Activated naive CD8-positive, alpha-beta T cell treated with anti-CD3 and anti-CD28 coated beads, Interleukin-2, amount 10 ng/mL, durations not matched to agents 7 days and 5 days (primary cell): ENCODE results near the gene RPS10. TPM values are rescaled to one million over a fixed set of nuclear protein-coding genes. Genes with fewer than 3 reads are reported as not detected.
"Not testable (repeated sequence)": the region's sequence is repeated elsewhere in the genome, so short reads cannot be mapped to it uniquely, and the experiment has no call there.

Experiments used
- ATAC-seq: fragments of 150-1000 bp; cut with Tn5 transposase; one replicate; pipeline ENCODE4 v1.10.0; 2021; ENCODE audit warnings: low read depth, moderate library complexity
- POLR2A ChIA-PET: fragments of 350-600 bp; sonication (Branson Sonifier 250); formaldehyde crosslinking; loops from one replicate; lab custom pipeline; 2021; ENCODE audit warnings: antibody characterized with exemption; lab: Charles Lee
- DNase-seq: peaks from one replicate; pipeline ENCODE4 v3.0.0; 2021
- H3K27ac Mint-ChIP-seq: one replicate; pipeline ENCODE4 v1.8.0; 2022; ENCODE audit warnings: mild to moderate bottlenecking, mixed read lengths
- H3K27me3 Mint-ChIP-seq: one replicate; pipeline ENCODE4 v1.8.0; 2022; ENCODE audit warnings: mild to moderate bottlenecking, moderate library complexity, mixed read lengths
- H3K36me3 Mint-ChIP-seq: one replicate; pipeline ENCODE4 v1.8.0; 2021; ENCODE audit warnings: mild to moderate bottlenecking, mixed read lengths
- H3K4me1 Mint-ChIP-seq: one replicate; pipeline ENCODE4 v1.8.0; 2021; ENCODE audit warnings: mixed read lengths
- H3K4me3 Mint-ChIP-seq: one replicate; pipeline ENCODE4 v1.8.0; 2022; ENCODE audit warnings: mild to moderate bottlenecking, moderate library complexity, mixed read lengths
- H3K9me3 Mint-ChIP-seq: one replicate; pipeline ENCODE4 v1.8.0; 2021; ENCODE audit warnings: mixed read lengths
- total RNA-seq, 2 experiments: library from RNA; stranded (reverse); gene quantifications; one replicate each; pipeline ENCODE4 v1.2.3, GENCODE V29; 2021

Gene RPS10
- total RNA-seq, 2 experiments from 2014 or later: 1,507 to 1,529 TPM

GRCh38 chr6:34437644-34437970 lies 11.7 kb upstream of the RPS10 start:
- H3K27me3 Mint-ChIP-seq: no peaks in the 10 kb centered on the region
- POLR2A ChIA-PET: no interaction called here
- peaks cover 2% of the 10 kb centered on the region for H3K9me3 Mint-ChIP-seq
- no peak overlapping the region for H3K27ac Mint-ChIP-seq
- no peak for ATAC-seq
- H3K4me1 Mint-ChIP-seq: peaks cover 2% of the 10 kb centered on the region
- no peak for DNase-seq
- H3K36me3 Mint-ChIP-seq: no peaks in the 10 kb centered on the region
- no peak overlapping the region for H3K4me3 Mint-ChIP-seq

- Mint-ChIP-seq H3K4me3 (no peak overlapping the region), H3K36me3 (no peaks in the 10 kb centered on the region), H3K27ac (no peak overlapping the region), H3K27me3 (no peaks in the 10 kb centered on the region), H3K4me1 (peaks cover 2% of the 10 kb centered on the region), H3K9me3 (peaks cover 2% of the 10 kb centered on the region)
- DNase-seq (no peak), ATAC-seq (no peak)
- POLR2A ChIA-PET: no interaction called here
These were observed 11.2 kb upstream of the RPS10 start for GRCh38 chr6:34436803-34437643.

- Mint-ChIP-seq H3K36me3 (no peaks in the 10 kb centered on the region), H3K4me1 (no peaks in the 10 kb centered on the region), H3K27me3 (no peaks in the 10 kb centered on the region), H3K9me3 (peaks cover 2% of the 10 kb centered on the region), H3K27ac (no peak overlapping the region), H3K4me3 (no peak overlapping the region)
- POLR2A ChIA-PET: no interaction called here
- ATAC-seq (no peak), DNase-seq (no peak)
These were observed 10.0 kb upstream of the RPS10 start for GRCh38 chr6:34435916-34436315.

GRCh38 chr6:34425132-34425497 lies 754 bp downstream of the RPS10 start:
- DNase-seq: peak; percentile 34
- peak overlapping the region; percentile 97 for H3K4me3 Mint-ChIP-seq

GRCh38 chr6:34424200-34425131 lies 1.4 kb downstream of the RPS10 start:
- DNase-seq (no peak), ATAC-seq (no peak)
- H3K27me3 Mint-ChIP-seq: peaks cover 6% of the 10 kb centered on the region
- peaks cover 28% of the 10 kb centered on the region for H3K36me3 Mint-ChIP-seq
- H3K9me3 Mint-ChIP-seq: no peaks in the 10 kb centered on the region
- peak overlapping the region; percentile 97 for H3K4me3 Mint-ChIP-seq
- H3K4me1 Mint-ChIP-seq: peaks cover 27% of the 10 kb centered on the region
- POLR2A ChIA-PET: interaction anchor here (0.7 to 1.9 kb wide), 7 partner anchors 10 to 367 kb away, joined by 3 to 10 read pairs (median 3); partner anchors contain the start of genes BLTP3A, HMGA1 and NUDT3
- H3K27ac Mint-ChIP-seq: peak overlapping the region; percentile 99

More at GRCh38 chr6:34425132-34425497, 754 bp downstream of the RPS10 start:
- peak; percentile 2 for ATAC-seq
- Mint-ChIP-seq H3K27ac (peak overlapping the region; percentile 99), H3K27me3 (peaks cover 6% of the 10 kb centered on the region), H3K4me1 (peaks cover 27% of the 10 kb centered on the region), H3K9me3 (no peaks in the 10 kb centered on the region), H3K36me3 (peaks cover 25% of the 10 kb centered on the region)
- POLR2A ChIA-PET: interaction anchor here (0.7 to 1.9 kb wide), 8 partner anchors 10 to 367 kb away, joined by 3 to 10 read pairs (median 3); partner anchors contain the start of genes BLTP3A, HMGA1 and NUDT3

- H3K4me1 Mint-ChIP-seq: peaks cover 30% of the 10 kb centered on the region
- no peak overlapping the region for H3K27ac Mint-ChIP-seq
- H3K9me3 Mint-ChIP-seq: no peaks in the 10 kb centered on the region
- DNase-seq (no peak), ATAC-seq (no peak)
- POLR2A ChIA-PET: interaction anchor here (0.7 to 1.3 kb wide), 2 partner anchors 132 to 187 kb away, joined by 3 to 6 read pairs; partner anchors contain the start of gene HMGA1
- peaks cover 33% of the 10 kb centered on the region for H3K36me3 Mint-ChIP-seq
- H3K4me3 Mint-ChIP-seq: no peak overlapping the region
- no peaks in the 10 kb centered on the region for H3K27me3 Mint-ChIP-seq
These were observed 2.6 kb downstream of the RPS10 start for GRCh38 chr6:34423254-34423653.

- Mint-ChIP-seq H3K36me3 (peaks cover 31% of the 10 kb centered on the region), H3K27ac (no peak overlapping the region), H3K9me3 (no peaks in the 10 kb centered on the region), H3K27me3 (no peaks in the 10 kb centered on the region), H3K4me1 (peaks cover 17% of the 10 kb centered on the region), H3K4me3 (no peak overlapping the region)
- POLR2A ChIA-PET: no interaction called here
- DNase-seq: no peak
- ATAC-seq: no peak
These were observed 7.5 kb downstream of the RPS10 start for GRCh38 chr6:34418367-34418766.

- Mint-ChIP-seq H3K4me1 (peaks cover 15% of the 10 kb centered on the region), H3K9me3 (no peaks in the 10 kb centered on the region), H3K27ac (no peak overlapping the region), H3K36me3 (peaks cover 29% of the 10 kb centered on the region), H3K4me3 (no peak overlapping the region), H3K27me3 (no peaks in the 10 kb centered on the region)
- no peak for DNase-seq
- POLR2A ChIA-PET: interaction anchor here (0.6 to 3.4 kb wide), 4 partner anchors 52 to 167 kb away, joined by 4 to 34 read pairs (median 4); partner anchors contain the start of gene SMIM29
- no peak for ATAC-seq
These were observed 8.9 kb downstream of the RPS10 start for GRCh38 chr6:34416877-34417371.

- H3K27me3 Mint-ChIP-seq: no peaks in the 10 kb centered on the region
- ATAC-seq: peak; percentile 75
- POLR2A ChIA-PET: interaction anchor here (0.5 to 3.4 kb wide), 10 partner anchors 10 to 921 kb away, joined by 3 to 34 read pairs (median 4); partner anchors contain the start of genes HMGA1, NUDT3, RPS10 and SMIM29
- H3K9me3 Mint-ChIP-seq: no peaks in the 10 kb centered on the region
- H3K27ac Mint-ChIP-seq: peak overlapping the region; percentile 38
- H3K4me3 Mint-ChIP-seq: no peak overlapping the region
- peaks cover 27% of the 10 kb centered on the region for H3K36me3 Mint-ChIP-seq
- DNase-seq: no peak
- H3K4me1 Mint-ChIP-seq: peaks cover 6% of the 10 kb centered on the region
These were observed 10.6 kb downstream of the RPS10 start for GRCh38 chr6:34414999-34415858.

- Mint-ChIP-seq H3K36me3 (peaks cover 19% of the 10 kb centered on the region), H3K27me3 (no peaks in the 10 kb centered on the region), H3K4me1 (peaks cover 3% of the 10 kb centered on the region), H3K4me3 (no peak overlapping the region), H3K27ac (no peak overlapping the region), H3K9me3 (no peaks in the 10 kb centered on the region)
- ATAC-seq (no peak), DNase-seq (no peak)
- POLR2A ChIA-PET: no interaction called here
These were observed 13.1 kb downstream of the RPS10 start for GRCh38 chr6:34412643-34413214.

- H3K27me3 Mint-ChIP-seq: no peaks in the 10 kb centered on the region
- H3K4me1 Mint-ChIP-seq: peaks cover 3% of the 10 kb centered on the region
- POLR2A ChIA-PET: no interaction called here
- DNase-seq (no peak), ATAC-seq (no peak)
- H3K4me3 Mint-ChIP-seq: no peak overlapping the region
- H3K27ac Mint-ChIP-seq: no peak overlapping the region
- H3K9me3 Mint-ChIP-seq: no peaks in the 10 kb centered on the region
- H3K36me3 Mint-ChIP-seq: peaks cover 17% of the 10 kb centered on the region
These were observed 13.9 kb downstream of the RPS10 start for GRCh38 chr6:34412016-34412415.

- H3K27me3 Mint-ChIP-seq, H3K27ac Mint-ChIP-seq, H3K9me3 Mint-ChIP-seq, ATAC-seq, POLR2A ChIA-PET, DNase-seq, H3K4me1 Mint-ChIP-seq, H3K4me3 Mint-ChIP-seq: not testable (repeated sequence)
- H3K36me3 Mint-ChIP-seq: peaks cover 11% of the 10 kb centered on the region
These were observed 18.0 kb downstream of the RPS10 start for GRCh38 chr6:34407915-34408314.
